Liver (tissue), 9 donors: ENCODE results near the gene FAM43B. TPM values are rescaled to one million over a fixed set of nuclear protein-coding genes. Genes with fewer than 3 reads are reported as not detected.

Source experiments
- DNase-seq: peaks from one replicate; pipeline ENCODE4 v3.0.0-alpha.2; 2017; ENCODE audit warnings: low spot score
- H3K27ac ChIP-seq, 2 donors: one replicate each; pipeline ENCODE4 v1.7.0; 2013; ENCODE audit warnings: inconsistent platforms in 2 of 2, low read length in 2 of 2, control low read depth in 1 of 2, low read depth in 1 of 2, mild to moderate bottlenecking in 1 of 2
- H3K27me3 ChIP-seq, 4 donors: one replicate each; pipeline versions ENCODE4 v1.6.1 to v1.7.0; 2013; ENCODE audit warnings: low read length in 3 of 4, inconsistent platforms in 1 of 4, mild to moderate bottlenecking in 1 of 4, moderate library complexity in 1 of 4; ENCODE audit not compliant: control insufficient read depth in 4 of 4, insufficient read depth in 4 of 4
- H3K36me3 ChIP-seq, 4 donors: one replicate each; pipeline versions ENCODE4 v1.6.1 to v1.7.0; 2013; ENCODE audit warnings: low read length in 3 of 4, mild to moderate bottlenecking in 3 of 4, low read depth in 1 of 4, moderate library complexity in 1 of 4; ENCODE audit not compliant: control insufficient read depth in 4 of 4, insufficient read depth in 3 of 4
- H3K4me1 ChIP-seq, 4 donors: one replicate each; pipeline versions ENCODE4 v1.6.1 to v1.7.0; 2013; ENCODE audit warnings: low read length in 3 of 4, mild to moderate bottlenecking in 3 of 4, moderate library complexity in 1 of 4; ENCODE audit not compliant: control insufficient read depth in 4 of 4, insufficient read depth in 4 of 4
- H3K4me3 ChIP-seq, 3 donors: one replicate each; pipeline versions ENCODE4 v1.6.1 to v1.7.0; 2013; ENCODE audit warnings: low read length in 3 of 3, control low read depth in 1 of 3, low read depth in 1 of 3, mild to moderate bottlenecking in 1 of 3
- H3K9ac ChIP-seq, 2 donors: one replicate each; pipeline ENCODE4 v1.7.0; 2013; ENCODE audit warnings: low read length in 2 of 2, mild to moderate bottlenecking in 2 of 2, moderate library complexity in 2 of 2, control low read depth in 1 of 2, low read depth in 1 of 2
- H3K9me3 ChIP-seq, 4 donors: one replicate each; pipeline versions ENCODE4 v1.6.1 to v1.7.0; 2013; ENCODE audit warnings: low read length in 3 of 4; ENCODE audit not compliant: control insufficient read depth in 4 of 4
- ATF3 ChIP-seq: IDR thresholded peaks from 2 replicates; pipeline ENCODE4 v1.6.1; 2016; ENCODE audit warnings: antibody characterized with exemption
- EGR1 ChIP-seq, 2 donors: IDR thresholded peaks; 2 replicates each; pipeline ENCODE4 v1.6.1; 2016 to 2018; ENCODE audit warnings: antibody characterized with exemption in 2 of 2, low read depth in 2 of 2
- FOXA1 ChIP-seq: IDR thresholded peaks from 2 replicates; pipeline ENCODE4 v1.6.1; 2016; ENCODE audit warnings: antibody characterized with exemption
- FOXA2 ChIP-seq: IDR thresholded peaks from 2 replicates; pipeline ENCODE4 v1.6.1; 2016; ENCODE audit warnings: antibody characterized with exemption
- GABPA ChIP-seq, 2 donors: IDR thresholded peaks in 1 of 2; conservative IDR thresholded peaks in 1 of 2; 2 replicates each; pipeline ENCODE4 v1.6.1; 2016; ENCODE audit warnings: antibody characterized with exemption in 2 of 2, mild to moderate bottlenecking in 1 of 2, moderate library complexity in 1 of 2
- HNF4A ChIP-seq, 2 donors: conservative IDR thresholded peaks; 2 replicates each; pipeline ENCODE4 v1.6.1; 2016; ENCODE audit warnings: antibody characterized with exemption in 2 of 2, mild to moderate bottlenecking in 2 of 2
- HNF4G ChIP-seq: IDR thresholded peaks from 2 replicates; pipeline ENCODE4 v1.6.1; 2016; ENCODE audit warnings: antibody characterized with exemption
- JUND ChIP-seq, 2 donors: IDR thresholded peaks; 2 replicates each; pipeline ENCODE4 v1.6.1; 2016; ENCODE audit warnings: antibody characterized with exemption in 2 of 2
- MAX ChIP-seq: IDR thresholded peaks from 2 replicates; pipeline ENCODE4 v1.6.1; 2016; ENCODE audit warnings: antibody characterized with exemption
- NR2F2 ChIP-seq: IDR thresholded peaks from 2 replicates; pipeline ENCODE4 v1.6.1; 2016; ENCODE audit warnings: antibody characterized with exemption
- RAD21 ChIP-seq, 2 donors: IDR thresholded peaks; 2 replicates each; pipeline ENCODE4 v1.6.1; 2016; ENCODE audit warnings: antibody characterized with exemption in 2 of 2, mild to moderate bottlenecking in 2 of 2
- REST ChIP-seq: IDR thresholded peaks from 2 replicates; pipeline ENCODE4 v1.6.1; 2016; ENCODE audit warnings: antibody characterized with exemption, mild to moderate bottlenecking
- SP1 ChIP-seq: IDR thresholded peaks from 2 replicates; pipeline ENCODE4 v1.6.1; 2018; ENCODE audit warnings: antibody characterized with exemption, mild to moderate bottlenecking
- TAF1 ChIP-seq: conservative IDR thresholded peaks from 2 replicates; pipeline ENCODE4 v1.6.1; 2016; ENCODE audit warnings: antibody characterized with exemption, mild to moderate bottlenecking
- YY1 ChIP-seq: IDR thresholded peaks from 2 replicates; pipeline ENCODE4 v1.6.1; 2016; ENCODE audit warnings: antibody characterized with exemption, mild to moderate bottlenecking
- ZBTB33 ChIP-seq: IDR thresholded peaks from 2 replicates; pipeline ENCODE4 v1.6.1; 2016; ENCODE audit warnings: antibody characterized with exemption
- WGBS: extraction: QIAGEN DNeasy Blood & Tissue Kit; methylation state at CpG from one replicate; pipeline ENCODE4 v1.1.7; 2013; 5-methylcytosine and 5-hydroxymethylcytosine counted together
- polyA plus RNA-seq, 2 donors: library from polyadenylated mRNA; stranded (reverse) in 1 of 2; unstranded in 1 of 2; fragments of 200-250 nt in 1 of 2; fragments of >200 nt in 1 of 2; fragmentation: Nextera tagmentation in 1 of 2; extraction: Ambion mirVana in 1 of 2; gene quantifications; one replicate each; pipeline versions ENCODE4 v1.2.1 to v1.2.3, GENCODE V29; 2013 to 2015
- total RNA-seq, 2 donors: library from RNA; depleted of rRNA; stranded (reverse); fragments of >200 nt; gene quantifications; one replicate each; pipeline ENCODE4 v1.2.3, GENCODE V29; 2014
- TF ChIP-seq, protein P1 (sequence below): fragments of 150-350 bp; IDR thresholded peaks from 2 replicates; pipeline ENCODE4 v1.5.1; 2017; ENCODE audit warnings: improper control_type of control experiment, low read depth, low read length; ENCODE audit not compliant: missing input control
- donor health status: healthy.
- donor health status: healthy.
- donor health status: healthy.
- donor health status: healthy.
- donor health status: healthy.

Gene FAM43B
- total and polyA plus RNA-seq, 4 donors, result 0.06 to 0.09 (median 0.07) TPM

GRCh38 chr1:20587661-20588053 lies 35.3 kb downstream of the FAM43B start:
- Histone ChIP-seq H3K36me3 (no peaks in the 10 kb centered on the region), H3K27me3 (no peaks in the 10 kb centered on the region), H3K9me3 (no peaks in the 10 kb centered on the region), H3K27ac (no peak overlapping the region), H3K9ac (no peak overlapping the region), H3K4me3 (no peak overlapping the region), H3K4me1 (peaks cover 0 to 28% (median 15%) of the 10 kb centered on the region in 4 donors)
- DNase-seq, result no peak
- no peak for TF ChIP-seq HNF4A (conservative IDR thresholded peaks at IDR 0.05)
- no peak for TF ChIP-seq YY1
- no peak for TF ChIP-seq EGR1 (IDR thresholded peaks at IDR 0.05; ENCODE audit: low read depth in 2 of 2)
- TF ChIP-seq GABPA (IDR thresholded peaks at IDR 0.05 in 1 of 2, conservative IDR thresholded peaks at IDR 0.05 in 1 of 2), result no peak
- TF ChIP-seq TAF1, result no peak
- TF ChIP-seq HNF4G, result no peak
- TF ChIP-seq FOXA2, result no peak
- no peak for TF ChIP-seq ATF3
- TF ChIP-seq JUND (IDR thresholded peaks at IDR 0.05), result no peak
- no peak for TF ChIP-seq FOXA1
- TF ChIP-seq REST, result no peak
- TF ChIP-seq NR2F2, result no peak
- TF ChIP-seq, protein P1, sequence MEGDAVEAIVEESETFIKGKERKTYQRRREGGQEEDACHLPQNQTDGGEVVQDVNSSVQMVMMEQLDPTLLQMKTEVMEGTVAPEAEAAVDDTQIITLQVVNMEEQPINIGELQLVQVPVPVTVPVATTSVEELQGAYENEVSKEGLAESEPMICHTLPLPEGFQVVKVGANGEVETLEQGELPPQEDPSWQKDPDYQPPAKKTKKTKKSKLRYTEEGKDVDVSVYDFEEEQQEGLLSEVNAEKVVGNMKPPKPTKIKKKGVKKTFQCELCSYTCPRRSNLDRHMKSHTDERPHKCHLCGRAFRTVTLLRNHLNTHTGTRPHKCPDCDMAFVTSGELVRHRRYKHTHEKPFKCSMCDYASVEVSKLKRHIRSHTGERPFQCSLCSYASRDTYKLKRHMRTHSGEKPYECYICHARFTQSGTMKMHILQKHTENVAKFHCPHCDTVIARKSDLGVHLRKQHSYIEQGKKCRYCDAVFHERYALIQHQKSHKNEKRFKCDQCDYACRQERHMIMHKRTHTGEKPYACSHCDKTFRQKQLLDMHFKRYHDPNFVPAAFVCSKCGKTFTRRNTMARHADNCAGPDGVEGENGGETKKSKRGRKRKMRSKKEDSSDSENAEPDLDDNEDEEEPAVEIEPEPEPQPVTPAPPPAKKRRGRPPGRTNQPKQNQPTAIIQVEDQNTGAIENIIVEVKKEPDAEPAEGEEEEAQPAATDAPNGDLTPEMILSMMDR, result no peak
- no peak for TF ChIP-seq ZBTB33
- TF ChIP-seq RAD21 (IDR thresholded peaks at IDR 0.05), result no peak
- no peak for TF ChIP-seq MAX
- no peak for TF ChIP-seq SP1
- 61% methylated on average over 2 of the region's 2 CpGs for WGBS
